ENCODE data around the gene MCC.

MCC gene

DNA sequence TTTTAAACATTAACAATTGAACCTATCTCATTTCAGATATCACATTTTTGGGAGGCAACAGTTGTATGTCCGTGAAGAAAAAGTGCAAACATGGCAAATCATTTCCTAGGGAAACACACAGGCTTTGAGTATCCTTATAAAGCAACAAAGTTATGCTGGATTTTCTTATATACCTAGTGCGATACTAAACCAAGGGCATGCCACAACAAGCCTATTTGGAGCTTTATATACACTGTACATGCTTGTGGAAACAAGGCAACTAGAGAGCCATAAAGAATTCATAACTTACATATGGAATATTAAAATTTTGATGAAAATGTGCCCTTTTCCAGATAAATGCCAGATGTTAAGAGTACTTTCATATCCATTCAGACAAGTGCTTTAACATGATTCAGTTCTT lies 320.3 kb downstream of the MCC start:
- DNase-seq (ENCODE audit: low read depth): no peak
- TF ChIP-seq, protein P1, sequence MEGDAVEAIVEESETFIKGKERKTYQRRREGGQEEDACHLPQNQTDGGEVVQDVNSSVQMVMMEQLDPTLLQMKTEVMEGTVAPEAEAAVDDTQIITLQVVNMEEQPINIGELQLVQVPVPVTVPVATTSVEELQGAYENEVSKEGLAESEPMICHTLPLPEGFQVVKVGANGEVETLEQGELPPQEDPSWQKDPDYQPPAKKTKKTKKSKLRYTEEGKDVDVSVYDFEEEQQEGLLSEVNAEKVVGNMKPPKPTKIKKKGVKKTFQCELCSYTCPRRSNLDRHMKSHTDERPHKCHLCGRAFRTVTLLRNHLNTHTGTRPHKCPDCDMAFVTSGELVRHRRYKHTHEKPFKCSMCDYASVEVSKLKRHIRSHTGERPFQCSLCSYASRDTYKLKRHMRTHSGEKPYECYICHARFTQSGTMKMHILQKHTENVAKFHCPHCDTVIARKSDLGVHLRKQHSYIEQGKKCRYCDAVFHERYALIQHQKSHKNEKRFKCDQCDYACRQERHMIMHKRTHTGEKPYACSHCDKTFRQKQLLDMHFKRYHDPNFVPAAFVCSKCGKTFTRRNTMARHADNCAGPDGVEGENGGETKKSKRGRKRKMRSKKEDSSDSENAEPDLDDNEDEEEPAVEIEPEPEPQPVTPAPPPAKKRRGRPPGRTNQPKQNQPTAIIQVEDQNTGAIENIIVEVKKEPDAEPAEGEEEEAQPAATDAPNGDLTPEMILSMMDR (IDR thresholded peaks at IDR 0.05; ENCODE audit: low read length, missing control alignments): no peak
- no peak overlapping the region for H3K4me3 ChIP-seq (replicated peaks; ENCODE audit: low read depth, low read length)

GRCh38 chr5:113166852-113167366 lies 321.3 kb downstream of the MCC start:
- no peak overlapping the region for H3K4me3 ChIP-seq (replicated peaks; ENCODE audit: low read depth, low read length)
- peak; percentile 58 for DNase-seq (ENCODE audit: low read depth)
- TF ChIP-seq, protein P1 (IDR thresholded peaks at IDR 0.05; ENCODE audit: low read length, missing control alignments): no peak

GRCh38 chr5:113166261-113166660 lies 322.0 kb downstream of the MCC start:
- peak; percentile 56 for DNase-seq (ENCODE audit: low read depth)
- H3K4me3 ChIP-seq (replicated peaks; ENCODE audit: low read depth, low read length): no peak overlapping the region
- TF ChIP-seq, protein P1 (IDR thresholded peaks at IDR 0.05; ENCODE audit: low read length, missing control alignments): no peak

- no peak for DNase-seq (ENCODE audit: low read depth)
- no peak overlapping the region for H3K4me3 ChIP-seq (replicated peaks; ENCODE audit: low read depth, low read length)
- TF ChIP-seq, protein P1 (IDR thresholded peaks at IDR 0.05; ENCODE audit: low read length, missing control alignments): no peak
These were observed 324.2 kb downstream of the MCC start for GRCh38 chr5:113164021-113164420.

DNA sequence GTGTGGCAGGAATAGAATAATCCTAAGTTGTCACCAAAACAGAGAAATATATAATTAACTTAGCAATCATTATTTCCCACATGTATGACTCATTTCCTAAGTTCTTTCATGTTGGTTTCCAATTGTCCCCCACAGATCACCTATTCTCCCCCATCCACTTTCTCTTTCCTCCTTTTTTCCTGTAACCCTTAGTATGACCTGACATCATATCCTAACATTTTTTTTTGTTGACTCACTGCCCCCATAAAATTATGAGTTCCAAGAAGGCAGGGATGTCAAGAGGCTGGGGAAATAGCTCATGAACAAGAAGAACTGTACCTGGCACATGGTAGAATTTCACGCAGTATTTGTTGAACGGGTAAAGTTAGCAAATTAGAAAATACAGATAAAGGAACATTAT lies 324.9 kb downstream of the MCC start:
- TF ChIP-seq, protein P1 (IDR thresholded peaks at IDR 0.05; ENCODE audit: low read length, missing control alignments): no peak
- no peak overlapping the region for H3K4me3 ChIP-seq (replicated peaks; ENCODE audit: low read depth, low read length)
- peak; percentile 50 for DNase-seq (ENCODE audit: low read depth)

- TF ChIP-seq, protein P1 (IDR thresholded peaks at IDR 0.05; ENCODE audit: low read length, missing control alignments): no peak
- H3K4me3 ChIP-seq (replicated peaks; ENCODE audit: low read depth, low read length): no peak overlapping the region
These were observed 325.5 kb downstream of the MCC start for GRCh38 chr5:113162770-113163169.

GRCh38 chr5:113162208-113162607 lies 326.0 kb downstream of the MCC start:
- TF ChIP-seq, protein P1 (IDR thresholded peaks at IDR 0.05; ENCODE audit: low read length, missing control alignments): no peak
- no peak for DNase-seq (ENCODE audit: low read depth)

More at GRCh38 chr5:113162770-113163169, 325.5 kb downstream of the MCC start:
- DNase-seq (ENCODE audit: low read depth): peak; percentile 61

More at GRCh38 chr5:113162208-113162607, 326.0 kb downstream of the MCC start:
- no peak overlapping the region for H3K4me3 ChIP-seq (replicated peaks; ENCODE audit: low read depth, low read length)
